Transverse colon (tissue), 1 donor: Measurements from ENCODE around the gene RAMP3.

Experiments
- EP300 ChIP-seq: sonication (generic); formaldehyde crosslinking; IDR thresholded peaks from one replicate; pipeline ENCODE4 v1.6.1; 2017; ENCODE audit warnings: antibody characterized with exemption, low read depth
- POLR2A ChIP-seq: fragments of 450-650 bp; IDR thresholded peaks from one replicate; pipeline ENCODE4 v1.6.1; 2016; ENCODE audit warnings: antibody characterized with exemption, mild to moderate bottlenecking, moderate library complexity

DNA sequence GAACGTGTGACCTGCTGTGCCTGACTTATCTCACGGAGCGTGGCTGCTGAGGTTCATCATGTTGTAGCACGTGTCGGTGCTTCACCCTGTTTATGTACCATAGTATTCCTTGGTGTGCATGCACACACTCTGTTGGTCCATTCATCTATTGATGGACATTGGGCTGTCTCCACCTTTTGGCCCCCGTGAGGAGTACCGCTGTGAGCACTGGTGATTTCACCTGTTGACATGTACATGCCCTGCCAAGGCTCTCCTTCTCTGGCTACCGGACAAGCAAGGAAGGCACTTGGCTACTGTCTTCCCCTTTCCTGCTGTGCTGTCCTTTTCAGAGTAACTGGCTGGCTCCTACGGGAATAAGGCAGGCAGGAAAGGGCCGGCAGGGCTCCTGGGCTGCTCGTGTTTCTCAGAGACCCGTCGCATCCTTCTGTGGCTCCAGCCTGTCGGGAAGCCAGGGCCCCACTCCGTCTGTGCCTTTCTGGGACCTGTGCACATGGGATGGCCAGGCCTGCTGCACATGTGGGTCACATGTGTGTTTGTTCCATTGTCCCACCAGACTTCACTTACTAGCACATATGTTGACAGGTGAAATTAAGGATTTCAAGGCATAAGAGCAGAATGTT lies 28.3 kb upstream of the RAMP3 start:
- TF ChIP-seq POLR2A (no peak), EP300 (no peak)
